Adrenal gland (tissue), 5 donors: ENCODE measurements around the gene LHFPL6.

Experiments used
- POLR2A ChIP-seq, 2 donors: fragments of 450-650 bp; IDR thresholded peaks; one replicate each; pipeline ENCODE4 v1.6.1; 2017; ENCODE audit warnings: antibody characterized with exemption in 2 of 2, mild to moderate bottlenecking in 2 of 2, moderate library complexity in 1 of 2
- TF ChIP-seq, protein P1 (sequence below), 6 experiments: fragments of 450-650 bp in 4 of 6; fragments of 200-600 bp in 2 of 6; sonication (generic) in 1 of 6; IDR thresholded peaks; 1 replicate in 5 of 6; 2 replicates in 1 of 6; pipeline versions ENCODE4 v1.5.1 to v1.8.0; 2016 to 2021; ENCODE audit warnings: antibody characterized with exemption in 6 of 6, mild to moderate bottlenecking in 2 of 6, moderate library complexity in 1 of 6
- donor health status: DM: no; HTN: no; CAD: no.

DNA sequence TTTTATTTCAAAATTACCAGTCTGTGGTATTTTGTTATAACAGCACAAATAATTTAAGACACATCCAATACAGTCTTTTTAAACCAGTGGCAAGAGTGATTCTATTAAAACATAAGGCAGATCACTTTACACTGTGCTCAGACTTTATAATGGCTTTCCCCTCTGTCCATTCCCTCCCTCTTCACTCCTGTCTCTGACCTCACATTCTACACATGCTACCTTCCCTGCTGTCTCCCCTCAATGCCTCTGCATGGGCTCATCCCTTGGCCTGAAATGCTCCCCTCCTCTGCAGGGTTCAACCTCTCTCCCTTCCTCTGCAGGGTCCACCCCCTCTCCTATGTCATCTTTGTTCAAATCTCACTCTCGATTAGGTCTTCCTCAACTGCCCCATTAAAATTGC, 170.8 kb downstream of the LHFPL6 start:
- TF ChIP-seq, protein P1, sequence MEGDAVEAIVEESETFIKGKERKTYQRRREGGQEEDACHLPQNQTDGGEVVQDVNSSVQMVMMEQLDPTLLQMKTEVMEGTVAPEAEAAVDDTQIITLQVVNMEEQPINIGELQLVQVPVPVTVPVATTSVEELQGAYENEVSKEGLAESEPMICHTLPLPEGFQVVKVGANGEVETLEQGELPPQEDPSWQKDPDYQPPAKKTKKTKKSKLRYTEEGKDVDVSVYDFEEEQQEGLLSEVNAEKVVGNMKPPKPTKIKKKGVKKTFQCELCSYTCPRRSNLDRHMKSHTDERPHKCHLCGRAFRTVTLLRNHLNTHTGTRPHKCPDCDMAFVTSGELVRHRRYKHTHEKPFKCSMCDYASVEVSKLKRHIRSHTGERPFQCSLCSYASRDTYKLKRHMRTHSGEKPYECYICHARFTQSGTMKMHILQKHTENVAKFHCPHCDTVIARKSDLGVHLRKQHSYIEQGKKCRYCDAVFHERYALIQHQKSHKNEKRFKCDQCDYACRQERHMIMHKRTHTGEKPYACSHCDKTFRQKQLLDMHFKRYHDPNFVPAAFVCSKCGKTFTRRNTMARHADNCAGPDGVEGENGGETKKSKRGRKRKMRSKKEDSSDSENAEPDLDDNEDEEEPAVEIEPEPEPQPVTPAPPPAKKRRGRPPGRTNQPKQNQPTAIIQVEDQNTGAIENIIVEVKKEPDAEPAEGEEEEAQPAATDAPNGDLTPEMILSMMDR (IDR thresholded peaks at IDR 0.05): no peak
- TF ChIP-seq POLR2A (IDR thresholded peaks at IDR 0.05): no peak
